Measurements from ENCODE around the gene ARHGAP15.

Gene ARHGAP15

DNA sequence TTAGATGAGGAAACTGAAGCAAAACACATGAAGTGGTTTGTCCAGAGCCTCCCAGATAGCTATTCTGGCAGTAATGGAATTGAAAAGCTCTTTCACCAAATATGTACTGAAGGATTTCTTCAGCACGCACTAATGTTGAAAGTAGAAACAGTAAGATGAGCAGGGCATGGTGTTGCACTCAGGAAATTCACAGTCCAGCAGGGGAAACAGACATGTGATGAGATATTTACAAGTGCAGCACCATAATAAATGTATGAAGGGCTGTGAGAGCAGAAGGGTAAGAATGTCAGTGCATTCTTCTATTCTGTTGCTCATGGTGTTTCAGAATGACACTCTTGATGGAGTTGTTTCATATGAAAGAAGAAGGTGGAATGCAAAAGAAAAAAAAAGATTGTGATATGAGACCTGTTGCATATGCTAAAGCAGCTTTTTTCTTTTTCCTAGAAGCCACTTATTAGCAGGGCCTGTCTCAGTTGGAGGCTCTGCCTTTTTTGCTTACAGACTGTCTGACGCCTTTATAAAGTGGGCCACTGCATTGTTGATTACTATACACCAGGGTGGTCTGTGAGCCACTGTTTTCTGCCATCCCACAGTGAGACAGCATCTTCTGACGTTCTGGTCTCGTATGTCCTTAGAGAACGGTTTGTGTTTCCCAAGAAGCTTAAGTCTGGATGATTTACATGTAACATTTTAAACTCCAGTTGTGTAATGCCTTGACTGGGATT is 516.9 kb downstream of the ARHGAP15 start:
- no peak for DNase-seq (ENCODE audit: low spot score)

DNA sequence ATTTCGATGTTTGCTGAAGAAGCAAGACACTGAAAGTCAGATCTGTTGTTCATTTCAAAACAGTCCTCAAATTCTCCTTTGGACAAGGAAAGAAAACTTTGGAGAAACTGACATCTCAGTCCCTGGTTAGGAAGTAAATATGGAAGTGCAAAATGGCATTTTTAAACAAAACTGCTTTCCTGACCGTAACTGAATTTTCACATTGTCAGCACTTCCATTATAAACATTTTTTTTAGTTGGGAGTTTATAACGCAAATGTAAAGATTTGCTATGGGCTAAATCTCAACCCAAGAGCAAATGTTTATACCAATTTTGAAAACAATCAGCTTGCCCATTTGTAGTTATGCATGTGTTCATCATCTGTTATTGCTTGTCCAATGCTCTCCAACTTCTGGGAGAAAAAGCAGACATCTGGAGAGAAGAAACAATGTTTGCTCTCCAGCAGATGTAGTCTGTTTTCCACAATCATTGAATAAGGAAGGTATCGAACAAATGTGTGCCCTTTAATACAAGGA is 520.1 kb downstream of the ARHGAP15 start:
- ChIA-PET POLR2A (ENCODE audit: low non-redundant PET) (no interaction called here), CTCF (no interaction called here)
- H3K27ac ChIP-seq, result no peak overlapping the region
- no peak for DNase-seq (ENCODE audit: low spot score)
- no peak for TF ChIP-seq CTCF (conservative IDR thresholded peaks at IDR 0.05; ENCODE audit: low read depth)

More for the DNA sequence above, 516.9 kb downstream of the ARHGAP15 start:
- ChIA-PET CTCF (no interaction called here), POLR2A (ENCODE audit: low non-redundant PET) (no interaction called here)
- TF ChIP-seq CTCF (conservative IDR thresholded peaks at IDR 0.05; ENCODE audit: low read depth), result no peak
- H3K27ac ChIP-seq, result no peak overlapping the region

GRCh38 chr2:143652692-143653091 is 523.5 kb downstream of the ARHGAP15 start:
- no peak overlapping the region for H3K27ac ChIP-seq
- ChIA-PET CTCF (no interaction called here), POLR2A (ENCODE audit: low non-redundant PET) (no interaction called here)
- no peak for DNase-seq (ENCODE audit: low spot score)
- no peak for TF ChIP-seq CTCF (conservative IDR thresholded peaks at IDR 0.05; ENCODE audit: low read depth)

GRCh38 chr2:143668234-143668633 is 539.0 kb downstream of the ARHGAP15 start:
- POLR2A ChIA-PET (ENCODE audit: low non-redundant PET), result no interaction called here
- no peak for TF ChIP-seq CTCF (conservative IDR thresholded peaks at IDR 0.05; ENCODE audit: low read depth)
- H3K27ac ChIP-seq, result no peak overlapping the region
- CTCF ChIA-PET, result no interaction called here
- DNase-seq (ENCODE audit: low spot score), result no peak

DNA sequence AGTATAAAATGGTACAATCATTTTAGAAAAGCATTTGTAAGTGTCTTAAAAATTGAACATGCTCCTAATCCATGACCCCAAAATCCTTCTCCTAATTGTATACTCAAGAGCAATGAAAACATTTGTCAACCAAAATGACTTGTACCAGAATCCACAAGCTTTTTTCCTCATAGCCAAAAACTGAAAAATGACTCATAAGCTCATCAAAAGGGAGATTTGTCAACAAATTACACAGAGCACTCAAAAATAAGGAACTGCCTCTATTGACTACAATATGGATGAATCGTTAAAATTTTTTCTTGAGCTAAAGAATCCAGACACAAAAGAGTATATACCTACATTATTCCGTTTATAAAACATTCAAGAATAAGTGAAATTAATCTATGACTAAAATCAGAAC is 544.8 kb downstream of the ARHGAP15 start:
- no peak for DNase-seq (ENCODE audit: low spot score)
- ChIA-PET POLR2A (ENCODE audit: low non-redundant PET) (no interaction called here), CTCF (no interaction called here)
- no peak for TF ChIP-seq CTCF (conservative IDR thresholded peaks at IDR 0.05; ENCODE audit: low read depth)
- H3K27ac ChIP-seq, result no peak overlapping the region

GRCh38 chr2:143675021-143675420 is 545.8 kb downstream of the ARHGAP15 start:
- H3K27ac ChIP-seq, result no peak overlapping the region
- ChIA-PET CTCF (no interaction called here), POLR2A (ENCODE audit: low non-redundant PET) (no interaction called here)
- no peak for TF ChIP-seq CTCF (conservative IDR thresholded peaks at IDR 0.05; ENCODE audit: low read depth)
- no peak for DNase-seq (ENCODE audit: low spot score)

All from RWPE1 (cell line).